Measurements from ENCODE around the gene ARF5. TPM values are rescaled to one million over a fixed set of nuclear protein-coding genes. Genes with fewer than 3 reads are reported as not detected.

ARF5 gene
- total and polyA plus RNA-seq, 5 donors: 70.4 to 129 (median 83.6) TPM

GRCh38 chr7:127635659-127636285 is 47.6 kb downstream of the ARF5 start:
- Histone ChIP-seq H3K27ac (ENCODE audit: low read length) (no peak overlapping the region), H3K9me3 (ENCODE audit: control insufficient read depth, low read length) (no peaks in the 10 kb centered on the region), H3K27me3 (ENCODE audit: control insufficient read depth, insufficient read depth) (no peaks in the 10 kb centered on the region), H3K4me1 (ENCODE audit: control insufficient read depth, insufficient read depth, low read length) (no peaks in the 10 kb centered on the region), H3K4me3 (ENCODE audit: low read length) (no peak overlapping the region)
- DNase-seq (no peak), ATAC-seq (no peak)
- WGBS: 45% methylated on average over 3 of the region's 3 CpGs
- intact Hi-C loops (cut with DNase I): no loop called here

GRCh38 chr7:127638197-127638596 is 50.0 kb downstream of the ARF5 start:
- H3K27ac ChIP-seq (ENCODE audit: low read length): no peak overlapping the region
- DNase-seq: no peak
- no peaks in the 10 kb centered on the region for H3K9me3 ChIP-seq (ENCODE audit: control insufficient read depth, low read length)
- no peaks in the 10 kb centered on the region for H3K27me3 ChIP-seq (ENCODE audit: control insufficient read depth, insufficient read depth)
- no peak for ATAC-seq
- H3K4me1 ChIP-seq (ENCODE audit: control insufficient read depth, insufficient read depth, low read length): no peaks in the 10 kb centered on the region
- intact Hi-C loops (cut with DNase I): no loop called here
- no peak overlapping the region for H3K4me3 ChIP-seq (ENCODE audit: low read length)

Other genes starting within 250 kb of the ARF5 start
- 10 to 100 TPM; 24.3 to 29.3 (median 26.8) TPM for gene ZNF800, start 195.7 kb upstream of the ARF5 start, total RNA-seq
- gene ZNF800, start 195.7 kb upstream of the ARF5 start, polyA plus RNA-seq: 5.9 TPM
- 10 to 100 TPM in 1 of 4 donors, 1 to 10 TPM in 3; 7.4 to 10.4 (median 8.1) TPM for gene GCC1, start 2.8 kb upstream of the ARF5 start, total RNA-seq
- 3.7 TPM for gene GCC1, start 2.8 kb upstream of the ARF5 start, polyA plus RNA-seq
- gene FSCN3, start 5.3 kb downstream of the ARF5 start, total RNA-seq: under 1 TPM in 3 of 4 donors, not detected in 1; 0.26 to 0.63 (median 0.45) TPM
- 0.09 TPM for gene FSCN3, start 5.3 kb downstream of the ARF5 start, polyA plus RNA-seq
- gene PAX4, start 29.7 kb downstream of the ARF5 start, total RNA-seq: not detected
- gene PAX4, start 29.7 kb downstream of the ARF5 start, polyA plus RNA-seq: not detected
- 100 to 1,000 TPM in 2 of 4 donors, 10 to 100 TPM in 2; 87.5 to 107 (median 96.9) TPM for gene SND1, start 63.8 kb downstream of the ARF5 start, total RNA-seq
- gene SND1, start 63.8 kb downstream of the ARF5 start, polyA plus RNA-seq: 50.0 TPM